GM21528 (cell line): Measurements from ENCODE around the gene NT5C.
"Not testable (repeated sequence)": the region's sequence is repeated elsewhere in the genome, so short reads cannot be mapped to it uniquely, and the experiment has no call there.

Experiments
- ATAC-seq: cut with Tn5 transposase; IDR thresholded peaks from one replicate; pipeline ENCODE4 v1.9.1; 2021; ENCODE audit warnings: mild to moderate bottlenecking, moderate library complexity; ENCODE audit not compliant: unreplicated experiment, low FRiP score

The NT5C gene

GRCh38 chr17:75131278-75132017, at the start of gene NT5C:
NT5C (minus strand) TSS chr17:75131742; CDS start chr17:75131707, 35 bp downstream.
- ATAC-seq: peak; percentile 72

- no peak for ATAC-seq
These were observed 49.6 kb upstream of the NT5C start for GRCh38 chr17:75181110-75181509.

DNA sequence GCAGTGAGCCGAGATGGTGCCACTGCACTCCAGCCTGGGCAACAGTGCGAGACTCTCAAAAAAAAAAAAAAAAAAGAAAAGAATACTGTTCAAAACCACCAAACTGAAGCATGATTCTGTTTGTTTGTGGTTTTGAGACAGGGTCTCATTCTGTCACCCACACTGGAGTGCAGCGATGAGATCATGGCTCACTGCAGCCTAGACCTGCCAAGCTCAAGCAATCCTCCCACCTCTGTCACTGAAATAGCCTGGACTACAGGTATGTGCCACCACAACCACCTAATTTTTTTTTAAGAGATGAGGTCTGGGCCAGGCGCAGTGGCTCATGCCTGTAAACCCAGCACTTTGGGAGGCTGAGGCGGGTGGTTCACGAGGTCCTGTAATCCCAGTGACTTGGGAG, 46.9 kb upstream of the NT5C start:
- no peak for ATAC-seq

- no peak for ATAC-seq
These were observed 45.1 kb upstream of the NT5C start for GRCh38 chr17:75176625-75177024.

DNA sequence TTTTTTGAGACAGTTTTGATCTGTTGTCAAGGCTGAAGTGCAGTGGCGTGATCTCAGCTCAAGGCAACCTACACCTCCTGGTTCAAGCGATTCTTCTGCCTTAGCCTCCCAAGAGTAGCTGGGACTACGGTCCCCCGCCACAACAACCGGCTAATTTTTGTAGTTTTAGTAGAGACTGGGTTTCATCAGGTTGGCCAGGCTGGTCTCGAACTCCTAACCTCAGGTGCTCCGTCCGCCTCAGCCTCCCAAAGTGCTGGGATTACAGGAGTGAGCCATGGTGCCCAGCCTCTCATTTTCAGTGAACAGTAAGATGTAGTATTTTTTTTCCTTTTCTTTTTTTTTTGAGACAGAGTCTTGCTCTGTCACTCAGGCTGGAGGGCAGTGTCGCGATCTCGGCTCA, 43.5 kb upstream of the NT5C start:
- no peak for ATAC-seq

DNA sequence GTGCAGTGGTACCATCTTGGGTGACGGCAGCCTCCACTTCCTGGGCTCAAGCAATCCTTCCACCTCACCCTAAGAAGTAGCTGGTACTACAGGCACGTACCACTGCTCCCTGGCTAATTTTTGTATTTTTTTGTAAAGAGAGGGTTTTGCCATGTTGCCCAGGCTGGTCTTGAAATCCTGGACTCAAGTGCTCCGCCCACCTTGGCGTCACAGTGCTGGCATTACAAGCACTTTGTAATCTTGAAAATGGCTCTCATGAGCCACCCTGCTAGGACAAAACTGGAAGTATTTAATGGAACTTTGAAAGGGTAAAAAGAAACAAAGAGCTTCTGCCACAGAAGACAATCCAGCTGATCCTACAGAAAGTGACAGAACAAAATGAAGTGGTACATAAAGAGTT, 42.0 kb upstream of the NT5C start:
- no peak for ATAC-seq

DNA sequence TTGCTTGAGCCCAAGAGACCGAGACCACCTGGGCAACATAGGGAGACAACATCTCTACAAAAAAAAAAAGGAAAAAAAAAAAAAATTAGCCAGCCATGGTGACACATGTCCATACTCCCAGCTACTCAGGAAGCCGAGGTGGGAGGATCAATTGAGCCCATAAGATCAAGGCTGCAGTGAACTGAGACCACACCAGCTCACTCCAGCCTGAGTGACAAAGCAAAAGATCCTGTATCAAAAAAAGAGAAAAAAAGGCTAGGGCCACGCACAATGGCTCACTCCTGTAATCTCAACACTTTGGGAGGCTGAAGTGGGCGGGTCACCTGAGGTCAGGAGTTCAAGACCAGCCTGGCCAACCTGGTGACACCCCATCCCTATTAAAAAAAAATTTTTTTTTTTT, 37.5 kb upstream of the NT5C start:
- no peak for ATAC-seq

- ATAC-seq: not testable (repeated sequence)
These were observed 33.1 kb upstream of the NT5C start for GRCh38 chr17:75164606-75165005.

- ATAC-seq: no peak
These were observed 31.5 kb upstream of the NT5C start for GRCh38 chr17:75163074-75163473.

GRCh38 chr17:75160211-75160610, 28.7 kb upstream of the NT5C start:
- no peak for ATAC-seq

DNA sequence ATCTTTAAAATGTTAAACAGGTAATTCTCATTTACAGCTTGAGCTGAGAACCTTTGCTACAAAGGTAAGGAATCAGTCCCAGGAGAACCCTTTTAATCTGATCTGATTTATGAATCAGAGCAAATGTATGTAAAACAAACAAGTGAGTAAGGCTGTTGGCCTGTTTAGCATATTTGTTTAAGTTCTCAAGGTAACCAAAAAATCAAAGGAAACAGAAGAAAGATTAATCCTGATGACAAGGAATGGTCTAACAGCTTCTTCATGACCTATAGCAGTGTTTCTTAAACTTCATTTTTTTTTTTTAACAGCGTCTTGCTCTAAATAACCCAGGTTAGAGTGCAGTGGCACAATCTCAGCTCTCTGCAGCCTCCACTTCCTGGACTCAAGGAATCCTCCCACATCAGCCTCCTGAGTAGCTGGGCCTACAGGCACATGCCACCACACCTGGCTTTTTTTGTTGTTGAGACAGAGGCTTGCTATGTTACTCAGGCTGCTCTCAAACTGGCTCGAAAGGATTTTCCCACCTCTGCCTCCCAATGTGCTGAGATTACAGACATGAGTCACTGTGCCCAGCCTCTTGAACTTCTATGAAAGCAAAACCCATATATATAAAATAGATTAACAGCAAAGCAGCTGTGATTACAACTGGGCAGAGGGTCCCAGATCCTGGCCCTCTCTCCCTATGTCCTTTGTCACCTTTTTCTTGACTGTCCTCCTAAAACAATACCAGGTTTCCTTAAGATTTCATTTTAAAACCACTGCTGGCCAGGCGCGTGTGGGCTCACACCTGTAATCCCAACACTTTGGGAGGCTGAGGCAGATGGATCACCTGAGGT, 27.9 kb upstream of the NT5C start:
- ATAC-seq: no peak

- ATAC-seq: not testable (repeated sequence)
These were observed 26.9 kb upstream of the NT5C start for GRCh38 chr17:75158480-75158879.

DNA sequence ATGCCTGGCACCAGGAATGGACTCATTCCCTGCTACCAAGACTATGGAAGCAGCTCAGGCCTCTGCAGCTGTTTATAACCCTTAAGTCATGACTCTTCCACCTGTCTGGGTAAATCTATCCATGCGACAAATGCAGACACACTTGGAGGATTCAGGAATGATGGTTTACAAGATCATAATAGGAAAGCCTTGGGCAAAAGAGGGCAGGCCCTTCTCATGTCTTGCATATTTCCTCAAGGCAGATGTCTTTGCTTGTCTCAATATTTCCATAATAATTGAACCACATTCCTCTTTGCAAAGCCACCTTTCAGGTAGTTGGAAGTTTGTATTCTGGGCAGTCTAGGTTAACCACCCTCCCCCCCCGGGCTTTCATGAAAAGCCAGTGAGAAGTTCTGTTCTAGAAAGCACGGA, 23.7 kb upstream of the NT5C start:
- no peak for ATAC-seq

DNA sequence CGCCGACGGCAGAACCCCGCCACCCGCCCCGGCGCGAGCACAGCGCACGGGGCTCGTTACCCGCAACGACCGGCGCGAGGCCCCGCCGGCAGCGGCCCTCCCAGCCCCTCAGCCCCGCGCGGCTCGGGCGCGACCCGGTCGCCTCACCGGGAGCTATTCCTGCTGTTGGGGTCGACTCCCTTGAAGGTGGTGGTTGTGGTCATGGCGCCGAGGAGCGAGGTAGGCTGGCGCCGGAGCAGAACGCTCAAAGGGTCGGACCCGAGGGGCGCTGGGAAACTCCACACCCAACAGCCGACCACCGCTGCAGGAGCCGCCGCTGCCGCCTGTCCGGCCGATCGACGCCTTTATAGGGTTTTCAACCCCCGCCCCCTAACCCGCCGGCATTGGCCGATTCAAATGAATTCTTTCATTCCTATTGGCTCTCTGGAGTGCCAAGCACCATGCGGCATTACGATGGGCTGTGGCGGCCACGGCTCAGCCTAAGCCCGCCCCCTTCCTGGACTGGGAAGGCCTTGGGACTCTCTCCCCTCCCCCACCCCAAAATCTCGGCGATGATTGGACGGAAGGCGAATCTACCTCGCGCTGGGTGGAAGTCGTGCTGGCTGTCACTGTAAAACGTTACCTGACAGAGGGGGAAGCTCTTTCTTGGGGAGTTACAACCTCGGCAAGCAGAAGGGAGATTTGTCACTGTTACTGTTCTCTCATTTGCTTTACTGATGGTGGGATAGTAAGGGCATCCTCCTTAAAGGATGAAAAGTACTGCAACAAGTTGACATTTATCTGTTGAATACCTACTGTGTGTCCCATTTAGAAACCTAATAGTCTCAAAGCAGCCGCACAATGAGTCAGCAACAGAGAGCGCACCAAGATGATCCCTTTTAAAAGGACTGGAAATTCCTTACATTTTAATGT, 22.9 kb upstream of the NT5C start, which contains the start of gene JPT1:
TSS of gene JPT1 (minus strand) at position 318 of the 912 bp plus-strand sequence. CDS start at position 203, 115 bp downstream.
- peak; percentile 96 for ATAC-seq

DNA sequence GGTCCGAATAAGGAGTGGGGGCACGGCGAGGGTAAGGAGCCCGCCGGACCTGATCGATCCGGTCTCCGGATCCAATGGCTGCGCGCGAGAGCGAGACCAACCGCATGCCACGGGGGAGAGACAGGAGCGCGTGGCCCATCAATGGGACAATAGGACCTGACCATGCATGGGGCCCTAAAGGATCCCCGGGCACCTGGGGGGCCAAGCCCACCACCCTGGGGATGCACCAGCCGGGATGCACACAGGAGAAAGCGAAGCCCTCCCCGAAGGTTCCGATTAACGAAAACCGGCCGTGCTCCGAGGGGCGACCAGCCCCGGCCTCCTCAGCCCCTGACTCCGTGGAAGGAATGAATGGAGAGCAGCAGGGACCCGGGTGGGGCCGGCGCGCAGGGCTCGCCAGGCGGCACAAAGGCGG, 22.2 kb upstream of the NT5C start:
- ATAC-seq: no peak

GRCh38 chr17:75152922-75153779, 21.6 kb upstream of the NT5C start:
- no peak for ATAC-seq

DNA sequence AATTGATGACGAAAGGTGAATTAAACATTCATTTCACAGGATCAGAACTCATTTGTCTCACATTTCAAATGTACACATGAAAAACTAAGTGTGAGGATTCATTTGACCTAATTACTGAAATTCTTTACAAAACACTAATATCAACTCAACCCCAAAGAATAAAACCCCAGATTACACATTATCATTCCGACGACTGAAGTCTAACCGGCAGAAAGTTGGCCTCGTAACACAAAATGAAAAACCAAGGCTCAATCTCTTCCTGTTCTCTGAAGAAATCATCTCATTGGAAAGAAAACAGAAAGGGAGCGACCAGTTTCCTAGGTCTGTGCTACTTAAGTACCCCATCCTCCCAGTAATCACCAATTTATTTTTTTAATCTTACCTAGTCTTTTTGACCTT, 21.0 kb upstream of the NT5C start:
- ATAC-seq: no peak

GRCh38 chr17:75151930-75152329, 20.4 kb upstream of the NT5C start:
- no peak for ATAC-seq

DNA sequence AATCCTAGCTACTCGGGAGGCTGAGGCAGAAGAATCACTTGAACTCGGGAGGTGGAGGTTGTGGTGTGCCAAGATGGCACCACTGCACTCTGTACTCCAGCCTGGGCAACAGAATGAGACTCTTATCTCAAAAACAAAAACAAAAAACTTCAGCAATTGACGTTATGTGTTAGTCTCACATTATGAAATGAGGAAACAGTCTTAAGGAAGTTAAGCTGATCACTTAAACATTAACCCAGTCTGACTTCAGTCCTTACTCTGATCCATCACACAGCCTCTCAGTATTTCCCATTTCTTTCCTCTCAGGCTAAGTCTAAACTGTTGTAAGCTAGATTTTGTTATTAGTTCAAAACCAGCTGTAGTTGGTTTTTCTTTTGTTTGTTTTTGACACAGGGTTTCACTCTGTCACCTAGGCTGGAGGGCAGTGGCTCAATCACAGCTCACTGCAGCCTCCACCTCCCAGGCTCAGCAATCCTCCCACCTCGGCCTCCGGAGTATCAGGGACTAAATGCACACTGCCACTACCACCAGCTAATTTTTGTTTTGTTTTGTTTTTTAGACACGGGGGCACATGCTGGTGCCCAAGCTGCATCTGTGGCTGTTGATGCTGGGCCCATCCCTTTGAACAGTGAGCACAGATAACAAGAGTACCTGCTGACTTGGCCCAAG, 16.5 kb upstream of the NT5C start:
- ATAC-seq: no peak
